Measurements from ENCODE around the gene TUFT1. TPM values are rescaled to one million over a fixed set of nuclear protein-coding genes. Genes with fewer than 3 reads are reported as not detected.

TUFT1 gene
- total RNA-seq, 1 experiment from 2014 or later: 64.3 TPM

- peak; percentile 99 for DNase-seq (ENCODE audit: low spot score)
Observed at GRCh38 chr1:151537112-151537511, 3.0 kb upstream of the TUFT1 start.

GRCh38 chr1:151539321-151540020, 638 bp upstream of the TUFT1 start:
- DNase-seq (ENCODE audit: low spot score): peak; percentile 100

- no peak for DNase-seq (ENCODE audit: low spot score)
Observed at GRCh38 chr1:151540982-151541377, 871 bp downstream of the TUFT1 start.

- DNase-seq (ENCODE audit: low spot score): no peak
Observed at GRCh38 chr1:151541752-151542151, 1.6 kb downstream of the TUFT1 start.

- peak; percentile 99 for DNase-seq (ENCODE audit: low spot score)
Observed at GRCh38 chr1:151542710-151543129, 2.6 kb downstream of the TUFT1 start.

GRCh38 chr1:151545542-151545941, 5.4 kb downstream of the TUFT1 start:
- DNase-seq (ENCODE audit: low spot score): peak; percentile 55

- DNase-seq (ENCODE audit: low spot score): no peak
Observed at GRCh38 chr1:151546011-151546925, 6.2 kb downstream of the TUFT1 start.

- DNase-seq (ENCODE audit: low spot score): peak; percentile 100
Observed at GRCh38 chr1:151547119-151547899, 7.2 kb downstream of the TUFT1 start.

GRCh38 chr1:151547900-151548230, 7.8 kb downstream of the TUFT1 start:
- DNase-seq (ENCODE audit: low spot score): no peak

GRCh38 chr1:151549199-151549598, 9.1 kb downstream of the TUFT1 start:
- DNase-seq (ENCODE audit: low spot score): no peak

- peak; percentile 88 for DNase-seq (ENCODE audit: low spot score)
Observed at GRCh38 chr1:151553659-151554058, 13.6 kb downstream of the TUFT1 start.

- no peak for DNase-seq (ENCODE audit: low spot score)
Observed at GRCh38 chr1:151556052-151556451, 15.9 kb downstream of the TUFT1 start.

- no peak for DNase-seq (ENCODE audit: low spot score)
Observed at GRCh38 chr1:151562661-151563060, 22.6 kb downstream of the TUFT1 start.

GRCh38 chr1:151563376-151563775, 23.3 kb downstream of the TUFT1 start:
- no peak for DNase-seq (ENCODE audit: low spot score)

- DNase-seq (ENCODE audit: low spot score): no peak
Observed at GRCh38 chr1:151565502-151566189, 25.5 kb downstream of the TUFT1 start.

- DNase-seq (ENCODE audit: low spot score): no peak
Observed at GRCh38 chr1:151568626-151569088, 28.5 kb downstream of the TUFT1 start.

- DNase-seq (ENCODE audit: low spot score): no peak
Observed at GRCh38 chr1:151570819-151571218, 30.7 kb downstream of the TUFT1 start.

GRCh38 chr1:151574575-151575529, 34.7 kb downstream of the TUFT1 start:
- DNase-seq (ENCODE audit: low spot score): peak; percentile 97

GRCh38 chr1:151577173-151577572, 37.1 kb downstream of the TUFT1 start:
- DNase-seq (ENCODE audit: low spot score): no peak

GRCh38 chr1:151578941-151579340, 38.8 kb downstream of the TUFT1 start:
- DNase-seq (ENCODE audit: low spot score): no peak
